Jurkat, Clone E6-1 (cell line): Measurements from ENCODE around the gene KCNQ1OT1.

ENCODE experiments used
- DNase-seq: peaks from one replicate; pipeline ENCODE4 v3.0.0-alpha.2; 2011; ENCODE audit warnings: low read depth, low spot score
- H3K4me3 ChIP-seq: 2 replicates; pipeline ENCODE4 v1.5.1; 2011; ENCODE audit warnings: mild to moderate bottlenecking, low read length, control low read depth, moderate library complexity

KCNQ1OT1 gene

DNA sequence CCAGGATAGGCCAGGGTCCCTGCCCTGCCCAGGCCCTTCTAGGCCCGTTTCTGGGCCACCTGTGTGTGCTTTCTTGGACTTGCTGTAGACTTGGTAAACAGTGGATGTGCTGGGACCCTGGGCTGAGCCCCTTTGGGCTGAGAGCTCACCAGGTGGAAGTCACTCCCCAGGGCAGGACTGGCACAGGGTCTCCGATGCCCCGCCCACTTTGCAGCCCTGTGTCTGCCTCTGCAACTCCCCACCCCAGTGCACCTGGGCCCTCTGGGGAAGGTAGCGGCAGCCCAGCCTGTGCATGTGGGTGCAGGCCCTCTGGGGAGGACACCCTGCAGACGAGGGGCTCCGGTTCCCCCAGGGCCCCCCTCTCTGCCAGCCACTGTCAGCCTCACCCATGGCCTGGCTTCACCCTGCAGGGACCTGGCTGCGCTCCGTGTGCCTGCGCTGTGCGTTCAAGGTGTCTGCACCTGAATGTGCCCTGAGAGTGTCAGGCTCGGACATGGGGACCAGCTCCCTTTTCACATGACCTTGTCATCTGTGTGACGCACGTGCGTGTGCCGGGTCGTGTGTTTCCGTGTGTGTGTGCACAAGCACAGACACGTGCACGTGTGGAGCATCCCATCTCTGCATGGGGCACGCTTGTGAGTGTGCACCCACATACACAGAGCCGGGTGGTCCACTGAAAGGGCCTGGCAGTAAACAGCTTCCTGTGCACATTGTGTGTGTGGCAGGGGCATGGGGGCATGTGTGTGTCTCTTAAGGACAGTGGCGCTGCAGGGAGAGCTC lies 118.5 kb downstream of the KCNQ1OT1 start:
- no peak overlapping the region for H3K4me3 ChIP-seq
- DNase-seq, result no peak

DNA sequence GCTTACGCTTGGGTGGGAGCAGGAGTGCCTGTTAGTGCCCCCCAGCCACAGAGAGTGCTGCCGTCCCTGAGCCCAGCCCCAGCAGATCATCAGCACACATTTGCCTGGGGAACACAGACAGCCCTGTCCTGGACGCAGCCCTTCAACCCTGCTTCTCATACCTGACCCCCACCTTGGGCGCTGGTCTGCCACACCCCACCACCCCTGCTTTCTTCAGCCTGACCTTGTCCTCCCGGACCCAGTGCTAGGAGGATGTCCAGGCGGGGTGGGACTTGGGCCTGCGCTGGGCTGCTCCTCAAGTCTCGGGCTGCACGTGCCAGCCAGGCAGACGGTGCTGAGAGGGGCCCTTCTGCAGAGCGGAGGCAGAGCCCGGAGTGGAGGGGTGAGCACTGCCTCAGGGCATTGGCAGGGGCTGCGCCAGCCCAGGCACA lies 119.2 kb downstream of the KCNQ1OT1 start:
- DNase-seq, result no peak

DNA sequence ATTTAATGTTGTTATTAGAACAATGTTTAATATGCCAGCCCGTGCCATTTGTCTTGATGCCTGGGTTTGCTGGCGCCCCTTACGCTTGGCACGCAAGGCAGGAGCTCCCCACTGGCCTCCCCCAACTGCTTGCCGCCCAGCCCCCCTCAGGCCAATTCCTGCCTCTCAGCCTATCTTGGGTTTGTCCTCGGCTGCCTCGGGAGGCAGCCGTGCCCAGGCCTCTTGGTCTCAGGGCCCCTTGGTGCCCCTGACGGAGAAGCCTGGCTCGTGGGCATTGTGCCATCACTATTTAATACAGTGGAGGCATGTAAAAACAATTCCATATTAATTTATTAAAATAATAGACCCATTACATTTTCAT lies 119.8 kb downstream of the KCNQ1OT1 start:
- H3K4me3 ChIP-seq, result no peak overlapping the region
- no peak for DNase-seq

More for the DNA sequence above, 119.2 kb downstream of the KCNQ1OT1 start:
- no peak overlapping the region for H3K4me3 ChIP-seq

DNA sequence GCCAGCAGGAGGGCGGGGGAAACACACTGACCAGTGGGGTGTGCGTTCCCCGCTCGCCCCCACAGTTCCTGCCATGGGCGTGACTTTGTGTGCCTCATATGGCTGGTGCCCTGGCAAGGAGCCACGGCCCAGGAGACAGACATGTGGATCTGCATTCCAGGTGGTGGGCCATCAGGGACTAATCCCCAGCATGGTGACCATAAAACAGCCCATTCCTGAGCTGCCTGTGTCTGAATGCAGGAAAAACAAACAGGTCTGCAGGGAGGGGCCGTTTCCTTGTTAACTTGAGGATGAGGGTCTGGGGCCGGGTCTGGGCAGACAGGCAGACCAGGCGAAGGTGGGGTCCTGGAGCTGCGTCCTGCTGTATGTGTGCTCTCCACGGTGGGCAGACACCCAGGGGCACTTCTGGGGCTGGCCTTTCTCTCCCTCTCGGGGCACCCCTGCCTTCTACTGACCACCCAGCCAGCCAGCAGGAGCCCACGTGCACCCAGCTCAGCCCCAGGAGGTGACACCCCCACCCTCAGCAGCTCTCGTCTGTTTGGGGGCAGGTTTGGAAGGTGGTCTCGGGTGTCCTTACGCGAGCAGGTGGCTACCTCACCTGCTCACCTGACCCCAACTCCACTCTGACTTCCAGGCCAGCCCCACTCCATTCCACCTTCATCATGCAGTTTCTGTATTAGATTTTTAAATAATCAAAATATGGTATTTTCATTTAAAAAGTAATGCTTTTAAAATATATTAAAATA lies 120.3 kb downstream of the KCNQ1OT1 start:
- no peak for DNase-seq

DNA sequence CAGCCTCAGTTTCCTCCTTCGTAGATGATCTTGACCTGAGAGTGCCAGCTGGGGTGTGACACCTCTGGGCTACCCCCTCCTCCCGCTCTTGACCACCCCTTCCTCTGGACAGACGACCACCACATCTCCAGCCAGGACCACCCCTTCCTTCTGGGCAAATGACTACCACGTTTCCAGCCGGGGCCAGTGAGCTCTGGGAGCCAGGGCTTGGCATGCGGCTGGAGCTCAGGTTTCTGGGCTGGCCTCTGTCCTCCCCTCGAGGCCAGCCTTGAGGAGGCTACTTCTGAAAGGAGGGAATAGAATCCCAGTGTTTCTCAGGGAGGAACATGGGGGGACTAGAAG lies 120.9 kb downstream of the KCNQ1OT1 start:
- no peak for DNase-seq
- no peak overlapping the region for H3K4me3 ChIP-seq

More for the DNA sequence above, 120.3 kb downstream of the KCNQ1OT1 start:
- no peak overlapping the region for H3K4me3 ChIP-seq

DNA sequence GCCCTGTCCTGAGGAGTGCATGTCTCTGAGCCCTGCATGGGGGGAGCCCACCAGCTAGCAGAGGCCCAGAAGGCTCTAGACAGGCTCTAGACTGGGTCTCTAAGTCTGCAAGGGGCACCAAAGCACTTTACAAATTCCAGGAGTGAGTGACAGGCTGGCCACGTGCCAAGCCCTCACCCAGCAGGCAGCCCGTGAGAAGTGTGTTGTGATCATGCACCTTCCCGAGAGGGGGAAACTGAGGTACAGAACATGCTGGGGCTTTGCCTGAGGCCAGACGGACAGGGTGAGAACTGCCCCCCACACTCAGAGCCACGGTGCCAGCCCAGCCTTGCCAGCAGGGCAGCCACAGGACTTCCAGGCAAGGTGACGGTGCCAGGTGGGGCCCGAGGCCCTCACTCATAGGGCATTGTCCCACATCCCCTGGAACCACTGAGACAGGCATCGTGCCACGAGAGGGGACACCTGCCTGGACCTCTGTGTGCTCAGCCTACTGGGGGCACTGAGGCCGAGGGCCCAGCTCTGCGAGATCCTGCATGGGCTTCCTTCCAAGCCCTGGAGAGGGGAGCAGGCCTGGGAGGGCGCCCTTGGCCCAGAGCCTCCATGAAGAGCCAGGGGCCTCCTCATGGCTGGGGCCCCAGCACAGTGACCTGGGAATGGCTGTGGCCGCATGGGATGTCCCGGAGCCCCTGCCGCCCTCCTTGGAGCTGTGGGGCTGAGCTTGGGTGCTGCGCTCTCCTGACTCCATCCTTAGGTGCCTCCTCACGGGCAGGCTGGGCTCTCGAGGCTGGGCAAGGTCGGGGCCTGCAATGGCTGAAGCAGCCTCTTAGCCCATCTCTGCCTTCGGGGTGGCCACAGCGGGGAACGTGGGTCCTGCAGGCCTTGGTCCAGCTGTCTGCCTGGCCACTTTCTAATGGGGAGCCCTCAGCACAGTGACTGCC lies 121.5 kb downstream of the KCNQ1OT1 start:
- no peak for DNase-seq
- no peak overlapping the region for H3K4me3 ChIP-seq

DNA sequence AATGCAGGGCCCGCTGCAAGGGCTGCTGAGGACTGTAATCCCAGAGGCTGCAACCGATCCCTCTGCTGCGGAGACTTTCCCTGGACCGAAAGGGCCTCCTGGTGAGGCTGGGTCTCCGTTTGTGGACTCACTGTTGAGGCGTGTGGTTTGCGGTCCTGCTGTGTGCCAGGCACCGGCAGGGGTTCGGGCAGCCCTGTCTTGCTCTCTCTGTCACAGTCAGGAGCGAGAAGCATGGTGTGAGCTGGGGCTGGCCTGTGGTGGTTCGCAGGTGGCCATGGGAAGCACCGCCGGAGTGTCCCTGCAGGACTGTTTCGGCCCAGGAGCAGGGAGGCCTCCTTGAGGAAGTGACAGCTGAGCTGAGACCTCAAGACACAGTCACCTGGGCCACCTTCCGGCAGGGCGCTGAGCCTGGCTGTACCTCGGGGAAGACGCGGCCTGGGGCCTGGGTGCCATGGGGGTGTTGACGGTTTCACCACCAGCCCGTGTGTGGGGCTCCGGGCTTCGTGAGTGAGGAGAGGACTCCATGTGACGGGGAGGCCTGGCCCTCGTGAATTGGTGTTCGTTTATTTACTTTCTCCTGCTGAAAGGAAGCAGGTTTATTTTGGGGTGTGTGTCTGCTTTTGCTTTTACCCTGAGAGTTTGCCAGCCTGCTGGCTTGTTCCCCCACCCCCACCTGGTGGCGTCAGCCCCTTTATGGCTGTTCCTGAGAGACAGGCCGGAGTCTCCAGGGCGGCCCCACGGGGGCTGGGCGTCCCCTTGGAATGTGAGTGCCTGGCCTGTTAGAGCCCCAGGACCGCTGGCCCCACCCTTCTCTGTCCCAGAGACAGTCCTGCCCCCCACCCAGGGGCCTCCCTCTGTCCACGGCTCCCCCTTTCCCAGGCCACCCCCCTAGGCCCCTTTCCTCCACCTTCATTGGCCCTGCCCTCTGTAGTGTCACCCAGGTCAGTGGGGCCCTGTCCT lies 122.5 kb downstream of the KCNQ1OT1 start:
- no peak overlapping the region for H3K4me3 ChIP-seq
- no peak for DNase-seq

DNA sequence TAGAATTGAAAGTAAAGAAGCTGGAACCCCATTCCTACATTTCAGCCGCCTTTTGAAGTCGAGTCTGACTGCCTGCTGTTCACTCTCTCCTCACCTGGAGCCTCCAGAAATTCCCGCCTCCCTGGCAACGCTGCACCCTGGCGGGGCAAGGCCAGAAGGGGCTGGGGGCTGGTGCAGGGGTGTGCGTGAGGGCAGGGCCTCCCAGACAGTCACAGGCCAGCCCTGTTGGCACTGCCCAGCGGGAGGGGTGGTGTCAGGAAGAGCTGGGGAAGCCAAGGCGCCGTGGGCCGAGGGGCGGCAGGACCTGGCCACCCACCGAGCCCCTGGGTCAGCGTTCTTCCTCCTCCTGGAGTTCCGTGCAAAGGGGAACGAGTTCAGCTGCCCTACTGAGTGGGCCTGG lies 123.2 kb downstream of the KCNQ1OT1 start:
- no peak overlapping the region for H3K4me3 ChIP-seq
- no peak for DNase-seq

DNA sequence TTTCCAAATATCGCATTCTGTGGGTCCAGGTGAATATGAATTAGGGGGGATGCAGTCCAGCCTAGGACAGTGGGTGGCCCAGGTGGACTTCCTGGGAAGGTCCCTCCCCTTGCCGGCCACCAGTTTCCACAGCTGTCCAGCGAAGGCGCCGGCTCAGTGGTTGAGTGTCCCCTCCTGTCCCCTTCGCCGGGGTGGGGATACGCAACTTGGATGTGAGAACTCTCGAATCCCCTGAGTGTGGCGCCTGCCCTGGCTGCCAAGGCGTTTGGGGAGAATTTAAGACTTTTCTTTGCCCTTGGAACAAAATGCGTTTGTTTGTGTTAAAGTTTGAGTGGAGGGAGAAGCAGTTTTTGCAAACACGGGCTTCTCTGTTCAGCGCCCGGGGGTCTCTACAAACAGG lies 123.7 kb downstream of the KCNQ1OT1 start:
- DNase-seq, result no peak
- H3K4me3 ChIP-seq, result no peak overlapping the region

DNA sequence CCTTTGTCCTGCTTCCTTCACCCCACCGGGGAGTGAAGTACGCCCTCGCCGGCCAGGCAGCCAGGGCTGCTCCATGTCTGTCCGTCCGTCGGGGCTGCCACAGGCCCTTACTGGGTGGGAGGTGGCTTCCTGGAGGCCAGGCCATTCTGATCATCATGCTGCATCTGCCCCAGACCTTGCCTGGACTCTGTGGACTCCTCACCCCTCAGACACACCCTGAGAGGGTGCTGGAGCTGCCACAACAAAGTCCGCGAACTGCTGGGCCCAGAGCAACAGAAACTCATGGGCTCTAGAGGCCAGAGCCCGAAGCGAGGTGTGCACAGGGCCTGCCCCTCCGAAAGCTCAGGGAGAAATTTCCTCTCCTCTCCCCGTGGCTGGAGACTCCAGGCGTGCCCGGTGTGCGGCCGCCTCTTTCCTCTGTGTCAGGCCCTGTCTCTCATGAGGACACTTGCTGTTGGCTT lies 124.2 kb downstream of the KCNQ1OT1 start:
- no peak overlapping the region for H3K4me3 ChIP-seq
- DNase-seq, result no peak

DNA sequence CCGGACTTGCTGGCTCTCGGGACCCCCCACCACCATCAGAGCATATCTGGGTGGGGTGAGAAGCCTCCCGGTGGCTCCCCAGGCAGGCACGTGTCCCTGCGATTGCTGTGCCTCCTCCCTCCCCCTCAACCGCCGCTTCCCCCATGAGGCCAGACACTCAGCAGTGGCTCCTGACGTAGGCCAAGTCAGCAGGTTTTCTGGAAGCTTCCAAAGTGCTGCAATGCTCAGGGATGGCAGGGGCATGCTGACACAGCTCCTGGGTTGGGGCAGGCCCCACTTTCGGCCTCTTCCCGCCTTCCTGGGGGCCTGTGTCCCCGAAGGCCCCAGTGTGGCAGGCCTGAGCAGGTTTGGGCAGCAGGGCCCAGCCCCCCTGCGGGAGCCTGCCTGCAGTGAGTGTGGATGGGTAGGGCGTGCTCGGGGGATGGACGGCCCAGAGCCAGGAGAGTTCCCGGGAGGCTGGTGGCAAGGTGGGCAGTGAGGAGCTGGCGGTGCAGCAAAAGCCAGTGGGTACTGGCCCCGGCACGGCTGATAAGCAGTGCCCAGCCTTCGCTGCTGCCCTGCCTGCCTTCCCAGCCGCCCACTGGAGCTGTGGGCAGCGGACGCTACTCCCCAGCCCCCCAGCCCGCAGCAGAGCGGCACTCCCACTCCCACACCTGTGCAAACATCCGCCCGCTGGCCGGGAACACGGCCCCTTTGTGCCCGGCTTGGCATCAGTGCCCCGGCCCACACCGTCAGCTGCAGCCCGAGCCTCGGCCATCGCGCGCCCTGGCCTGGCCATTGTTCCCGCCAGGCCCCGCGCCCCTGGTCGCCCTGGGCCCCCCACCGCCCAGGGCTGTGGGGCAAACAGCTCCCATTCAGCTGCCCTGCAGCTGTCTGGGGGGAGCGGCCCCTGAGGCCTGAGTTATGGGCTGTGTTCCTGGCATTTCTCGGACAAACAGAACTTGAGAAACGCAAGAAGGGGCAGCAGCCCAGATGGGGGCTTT lies 125.0 kb downstream of the KCNQ1OT1 start:
- H3K4me3 ChIP-seq, result no peak overlapping the region
- DNase-seq, result no peak

DNA sequence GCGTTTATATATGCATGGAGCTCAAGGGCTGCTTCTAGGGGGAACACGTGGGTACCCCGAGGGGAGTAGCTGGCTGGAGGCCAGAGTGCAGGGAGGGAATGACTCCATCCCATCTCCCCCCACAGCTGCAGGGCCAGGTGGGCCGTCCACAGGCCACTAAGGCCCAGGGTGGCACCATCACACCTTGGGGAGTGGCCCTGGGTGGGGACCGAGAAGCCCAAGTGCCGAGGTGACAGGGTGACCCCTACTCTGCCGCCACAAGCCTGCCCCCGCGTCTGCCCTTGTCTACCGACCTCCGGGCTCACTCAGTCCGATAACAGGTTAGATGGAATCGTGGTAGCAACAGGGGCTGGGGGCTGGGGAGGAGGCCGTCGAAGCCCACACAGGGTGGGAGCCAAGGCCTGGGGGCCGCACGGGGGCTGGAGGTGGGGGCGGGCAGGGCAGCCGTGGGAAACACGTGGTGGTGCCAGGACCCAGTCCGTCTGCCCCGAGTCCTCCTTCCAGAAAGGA lies 125.7 kb downstream of the KCNQ1OT1 start:
- no peak overlapping the region for H3K4me3 ChIP-seq
- no peak for DNase-seq

DNA sequence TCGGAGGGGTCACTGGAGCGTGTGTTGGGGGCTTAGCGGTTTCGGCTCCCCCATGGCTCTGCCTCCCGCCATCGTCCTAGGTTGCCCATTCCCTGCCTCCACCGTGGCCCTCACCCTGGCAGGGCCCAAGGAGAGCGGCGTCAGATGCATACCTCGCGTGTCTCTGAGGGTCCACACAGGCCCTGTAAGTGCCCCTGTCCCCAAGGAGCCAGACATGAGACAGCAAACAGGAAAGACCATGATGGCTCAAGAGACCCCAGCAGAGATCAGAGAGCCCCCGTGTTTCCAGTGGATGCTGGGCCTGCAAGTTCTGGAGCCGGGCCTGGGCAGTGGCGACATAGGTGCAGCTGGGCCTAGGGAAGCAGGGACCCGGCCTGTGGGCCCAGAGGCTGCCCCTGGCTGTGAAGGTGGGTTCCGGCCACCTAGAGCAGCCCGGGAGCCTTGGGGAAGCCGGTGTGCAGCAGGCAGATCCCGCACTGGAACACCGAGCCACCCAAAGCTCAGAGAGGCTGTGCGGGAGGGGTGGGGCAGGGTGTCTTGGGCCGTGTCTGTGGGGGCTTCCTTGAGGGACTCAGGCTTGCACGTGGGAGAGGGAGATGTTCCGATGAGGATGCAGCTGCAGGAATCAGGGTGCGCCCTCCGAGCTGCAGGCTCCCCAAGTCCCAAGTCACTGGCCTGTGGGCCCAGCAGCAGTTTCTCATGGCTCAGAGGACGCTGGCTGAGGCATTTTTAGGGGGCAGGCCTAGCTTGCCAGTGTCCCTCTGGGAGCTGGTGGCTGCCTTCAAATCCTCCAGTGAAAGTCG lies 126.4 kb downstream of the KCNQ1OT1 start:
- DNase-seq, result no peak
- H3K4me3 ChIP-seq, result no peak overlapping the region

DNA sequence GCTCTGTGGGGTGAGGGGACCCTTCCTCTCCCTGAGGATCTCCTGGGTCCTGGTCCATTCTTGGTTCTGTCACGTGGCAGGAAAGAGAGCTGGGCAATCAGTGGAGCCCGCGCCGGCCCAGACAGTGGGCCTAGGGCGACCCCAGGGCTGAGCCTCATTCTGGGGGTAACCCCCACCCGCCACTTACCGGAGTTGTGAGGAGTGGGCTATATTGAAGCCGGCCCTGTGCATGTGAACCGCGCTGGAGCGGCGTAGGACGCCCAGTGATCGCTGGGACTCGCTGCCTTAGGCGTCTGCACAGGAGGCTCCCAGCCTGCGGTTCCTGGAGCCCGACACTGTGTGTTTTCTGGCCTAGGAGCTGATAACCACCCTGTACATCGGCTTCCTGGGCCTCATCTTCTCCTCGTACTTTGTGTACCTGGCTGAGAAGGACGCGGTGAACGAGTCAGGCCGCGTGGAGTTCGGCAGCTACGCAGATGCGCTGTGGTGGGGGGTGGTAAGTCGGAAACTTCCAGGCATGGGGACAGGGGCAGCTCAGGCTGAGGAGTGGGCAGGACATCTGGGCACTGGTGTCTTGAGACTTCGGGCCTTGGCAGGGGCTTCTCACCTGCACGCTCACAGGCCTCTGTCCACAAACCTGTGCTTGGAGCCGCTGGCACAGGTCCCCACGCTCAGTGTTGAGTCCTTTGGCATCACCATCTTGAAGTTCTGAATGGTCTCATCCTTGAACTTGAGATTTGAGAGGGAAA lies 127.1 kb downstream of the KCNQ1OT1 start:
- H3K4me3 ChIP-seq, result no peak overlapping the region
- no peak for DNase-seq

DNA sequence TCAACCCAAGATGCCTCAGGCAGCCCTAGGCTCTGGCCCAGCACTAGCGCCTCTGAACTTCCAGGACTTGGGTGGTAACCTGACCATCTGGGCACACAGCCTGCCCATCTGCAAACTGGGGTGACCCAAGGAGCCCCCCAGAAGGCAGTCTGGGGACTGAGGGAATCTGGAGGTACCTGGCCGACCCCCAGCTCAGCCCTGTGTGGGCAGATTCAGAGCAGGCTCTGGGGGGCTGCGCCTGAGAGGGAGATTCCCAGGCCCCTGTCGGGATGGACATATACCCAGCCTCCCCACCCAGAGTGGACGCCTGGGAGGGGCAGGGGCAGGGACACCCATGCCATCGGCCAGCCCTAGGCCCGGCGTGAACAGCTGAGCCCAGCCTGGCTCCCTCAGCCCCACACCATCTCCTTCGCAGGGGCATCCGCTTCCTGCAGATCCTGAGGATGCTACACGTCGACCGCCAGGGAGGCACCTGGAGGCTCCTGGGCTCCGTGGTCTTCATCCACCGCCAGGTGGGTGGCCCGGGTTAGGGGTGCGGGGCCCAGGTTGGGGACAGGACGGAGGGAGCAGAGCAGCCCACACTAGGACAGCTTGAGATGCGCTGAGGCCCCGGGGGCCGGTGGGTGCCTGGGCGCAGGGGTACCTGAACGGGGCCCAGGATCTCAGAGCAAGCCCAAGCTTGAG lies 128.1 kb downstream of the KCNQ1OT1 start:
- DNase-seq, result no peak

More for the DNA sequence above, 128.1 kb downstream of the KCNQ1OT1 start:
- no peak overlapping the region for H3K4me3 ChIP-seq
